MV-4-11 (cell line): Measurements from ENCODE around the gene LCE3C.
"Not testable (repeated sequence)": the region's sequence is repeated elsewhere in the genome, so short reads cannot be mapped to it uniquely, and the experiment has no call there.

Source experiments
- DNase-seq: peaks from one replicate; lab custom pipeline; 2025; lab: John Stamatoyannopoulos, UW

LCE3C gene, protein sequence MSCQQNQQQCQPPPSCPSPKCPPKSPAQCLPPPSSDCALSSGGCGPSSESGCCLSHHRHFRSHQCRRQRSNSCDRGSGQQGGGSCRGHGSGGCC

DNA sequence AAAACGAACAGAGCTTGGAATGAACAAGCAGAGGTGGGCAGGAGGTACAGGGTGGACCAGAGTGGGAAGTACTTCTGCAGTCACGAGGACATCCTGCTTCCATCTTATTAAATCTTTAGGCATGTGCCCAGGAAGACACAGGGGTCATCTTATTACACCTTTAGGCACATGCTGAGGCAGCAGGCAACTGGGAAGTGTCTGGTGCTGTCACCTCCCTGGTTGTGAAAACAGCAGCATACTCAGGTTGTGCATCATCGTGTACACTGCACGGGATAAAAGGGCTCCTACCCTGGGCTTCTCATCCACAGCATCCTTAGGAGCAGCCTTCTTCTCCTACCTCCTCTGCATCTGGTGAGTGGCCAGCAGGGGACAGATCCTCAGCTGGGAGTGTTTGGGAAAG, at the start of gene LCE3C:
Gene LCE3C, plus strand, starts transcription at position 301 of the 400 bp plus-strand sequence. CDS start 498 bp downstream, outside the sequence.
- DNase-seq: no peak

DNA sequence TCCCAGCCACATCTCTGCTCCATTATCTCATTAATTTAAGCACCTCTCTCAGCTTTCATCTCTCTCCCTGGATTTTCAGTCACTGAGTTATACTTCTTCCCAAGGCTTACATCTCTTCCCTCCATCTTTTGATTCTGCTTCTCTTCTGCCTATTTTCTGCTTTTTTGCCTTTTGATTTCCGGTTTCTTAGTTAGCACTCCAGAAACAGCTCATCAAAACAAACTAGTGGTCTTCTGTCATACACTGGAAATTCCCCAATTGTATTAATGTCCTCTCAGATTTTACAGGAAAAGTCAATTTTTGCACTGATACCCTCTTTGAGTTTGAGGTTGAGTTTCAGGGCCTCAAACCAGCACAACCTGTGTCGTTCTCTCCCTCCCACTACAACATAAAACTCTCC, 34.9 kb upstream of the LCE3C start:
- no peak for DNase-seq

DNA sequence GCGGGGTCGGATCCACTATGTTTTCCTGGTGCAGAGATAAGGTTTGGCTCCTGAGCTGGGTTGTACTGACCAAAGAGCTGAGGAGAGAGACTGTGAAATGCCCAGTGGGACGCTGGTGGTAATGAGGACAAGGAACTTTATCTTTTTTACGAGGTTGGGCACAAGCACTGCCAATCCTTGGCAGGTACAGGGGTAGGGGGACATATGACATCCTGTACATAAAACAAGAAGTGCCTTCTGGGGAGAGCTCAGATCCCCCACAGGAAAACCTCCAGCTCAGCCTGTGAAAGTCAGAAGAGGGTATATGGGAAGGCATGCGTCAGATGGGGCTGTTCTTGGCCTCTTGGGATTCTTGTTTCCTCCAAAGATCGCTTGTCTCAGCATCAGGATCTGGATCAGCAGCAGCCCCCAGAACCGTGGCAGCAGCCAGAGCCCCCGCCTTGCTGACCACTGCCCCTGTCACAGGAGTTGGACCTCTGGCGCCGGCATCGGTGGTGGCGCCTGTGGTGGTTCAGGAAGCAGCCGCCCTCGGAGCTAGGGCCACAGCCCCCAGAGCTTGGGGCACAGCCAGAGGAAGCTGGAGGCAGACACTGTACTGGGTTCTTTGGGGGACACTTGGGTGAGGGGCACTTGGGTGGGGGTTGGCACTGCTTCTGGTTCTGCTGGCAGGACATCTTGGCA, 34.4 kb upstream of the LCE3C start:
- DNase-seq: no peak

DNA sequence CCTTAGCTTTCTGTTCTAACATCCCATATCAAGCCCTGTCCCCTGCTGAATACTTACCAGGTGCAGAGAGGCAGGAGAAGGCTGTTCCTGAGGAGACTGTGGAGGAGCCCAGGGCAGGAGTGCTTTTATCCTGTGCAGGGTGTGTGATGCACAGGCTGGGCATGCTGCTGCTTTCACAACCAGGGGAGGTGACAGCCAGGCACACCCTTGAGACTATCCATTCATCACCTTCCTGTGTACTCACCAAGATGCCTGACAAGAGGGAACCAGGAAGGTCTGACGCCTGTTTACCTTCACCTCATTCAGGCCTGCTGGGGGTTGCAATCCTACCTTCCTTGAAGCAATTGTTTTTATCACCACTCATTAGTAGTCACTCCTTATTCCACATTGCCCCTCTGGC, 33.4 kb upstream of the LCE3C start, which contains the start of gene LCE3E:
Gene LCE3E, minus strand, starts transcription at position 100 of the 400 bp plus-strand sequence. CDS start 572 bp downstream, outside the sequence.
- DNase-seq: no peak

DNA sequence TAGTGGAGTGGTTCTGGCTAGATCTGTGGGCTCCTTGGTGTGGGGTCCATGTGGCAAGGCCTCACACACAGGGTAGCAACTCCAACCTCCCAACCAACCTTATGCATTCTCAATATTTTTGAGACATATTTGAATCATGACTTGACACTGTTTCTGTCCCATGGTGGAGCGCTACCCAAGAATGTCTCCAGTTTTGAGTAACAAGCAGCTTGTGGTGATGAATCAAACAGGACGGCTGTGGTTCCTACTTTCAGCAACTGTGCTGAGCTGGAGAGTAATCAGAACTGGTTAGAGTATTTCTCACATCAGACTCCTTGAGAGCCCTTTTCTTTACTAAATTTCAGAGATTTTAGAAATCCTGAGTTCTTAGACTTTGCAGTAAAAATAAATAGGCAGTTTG, 22.9 kb upstream of the LCE3C start:
- DNase-seq: peak; percentile 22

DNA sequence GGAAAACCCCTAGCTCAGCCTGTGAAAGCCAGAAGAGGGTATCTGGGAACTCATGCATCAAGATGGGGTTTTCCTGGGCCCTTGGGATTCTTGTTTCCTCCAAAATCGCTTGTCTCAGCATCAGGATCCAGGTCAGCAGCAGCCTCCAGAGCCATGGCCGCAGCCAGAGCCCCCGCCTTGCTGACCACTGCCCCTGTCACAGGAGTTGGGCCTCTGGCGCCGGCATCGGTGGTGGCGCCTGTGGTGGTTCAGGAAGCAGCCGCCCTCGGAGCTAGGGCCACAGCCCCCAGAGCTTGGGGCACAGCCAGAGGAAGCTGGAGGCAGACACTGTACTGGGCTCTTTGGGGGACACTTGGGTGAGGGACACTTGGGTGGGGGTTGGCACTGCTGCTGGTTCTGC, 20.5 kb upstream of the LCE3C start:
- not testable (repeated sequence) for DNase-seq

DNA sequence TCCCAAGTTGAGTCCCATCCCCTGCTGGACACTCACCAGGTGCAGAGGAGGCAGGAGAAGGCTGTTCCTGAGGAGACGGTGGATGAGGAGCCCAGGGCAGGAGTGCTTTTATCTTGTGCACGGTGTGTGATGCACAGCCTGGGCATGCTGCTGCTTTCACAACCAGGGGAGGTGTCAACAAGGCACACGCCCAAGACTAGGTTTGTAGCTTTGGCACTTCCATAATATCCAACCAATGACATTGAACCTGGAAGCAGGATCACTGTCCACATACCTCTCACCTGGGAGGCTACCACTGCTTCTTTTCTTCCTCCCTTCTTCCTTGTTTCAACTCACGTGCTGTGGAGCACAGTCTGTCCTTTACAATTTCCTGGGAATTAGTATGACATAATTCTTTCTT, 19.6 kb upstream of the LCE3C start, which contains the start of gene LCE3D:
Gene LCE3D, minus strand, starts transcription at position 84 of the 400 bp plus-strand sequence. CDS start 580 bp downstream, outside the sequence.
- no peak for DNase-seq

DNA sequence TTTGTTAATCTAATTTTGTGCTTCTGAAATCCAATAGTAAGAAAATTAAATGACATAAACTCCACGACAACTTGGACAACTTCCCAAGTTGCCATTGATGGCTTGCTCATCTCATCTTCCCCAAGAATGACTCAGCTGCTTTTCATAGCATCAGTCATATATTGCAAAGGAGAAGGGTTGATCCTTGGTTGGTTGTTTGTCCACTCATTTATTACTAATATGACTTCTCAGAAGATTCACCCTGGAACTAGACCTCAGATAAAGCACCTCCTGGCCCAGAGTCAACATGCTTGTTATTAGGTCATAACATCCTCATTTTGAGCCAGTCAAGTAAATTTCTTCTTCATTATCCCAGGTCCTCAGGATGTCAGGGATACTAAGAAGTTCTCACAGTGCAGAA, 17.4 kb upstream of the LCE3C start:
- peak; percentile 7 for DNase-seq

DNA sequence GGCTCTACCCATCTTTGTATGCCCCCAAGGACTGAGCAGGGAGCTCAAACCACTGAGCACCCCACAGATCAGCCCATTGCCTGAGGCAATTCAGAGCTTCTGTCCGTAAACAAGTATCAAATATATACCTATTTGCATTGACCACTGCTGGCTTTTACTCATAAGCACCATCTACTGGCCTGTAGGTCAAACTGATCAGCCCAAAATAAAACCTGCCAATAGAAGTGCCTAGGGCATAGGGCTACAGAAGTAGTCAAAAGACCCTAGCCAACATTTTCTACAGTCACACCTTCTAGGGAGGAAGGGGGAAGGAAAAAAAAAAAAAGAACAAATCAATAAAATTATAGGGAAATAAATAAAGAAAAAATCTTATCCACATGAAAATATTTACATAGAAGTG, 14.4 kb upstream of the LCE3C start:
- DNase-seq: no peak

DNA sequence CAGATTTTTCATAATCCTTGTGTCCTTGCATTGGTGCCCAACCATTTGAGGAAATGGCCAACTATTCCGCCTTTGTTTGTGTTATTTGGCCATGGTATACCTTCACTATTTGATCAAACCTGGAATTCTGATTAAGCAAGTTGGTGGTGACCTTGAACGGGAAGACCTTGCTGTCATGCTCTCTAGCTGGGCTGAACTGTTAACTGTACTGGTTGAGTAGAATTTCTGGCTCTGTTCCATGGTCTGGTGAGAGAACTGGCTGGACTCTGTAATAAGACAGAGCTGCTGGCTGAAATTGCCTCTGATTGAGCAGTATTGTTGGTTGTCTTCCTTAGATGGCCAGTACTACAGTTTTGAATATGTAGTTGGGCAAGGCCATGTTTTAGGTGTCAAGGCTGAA, 3.0 kb upstream of the LCE3C start:
- no peak for DNase-seq

DNA sequence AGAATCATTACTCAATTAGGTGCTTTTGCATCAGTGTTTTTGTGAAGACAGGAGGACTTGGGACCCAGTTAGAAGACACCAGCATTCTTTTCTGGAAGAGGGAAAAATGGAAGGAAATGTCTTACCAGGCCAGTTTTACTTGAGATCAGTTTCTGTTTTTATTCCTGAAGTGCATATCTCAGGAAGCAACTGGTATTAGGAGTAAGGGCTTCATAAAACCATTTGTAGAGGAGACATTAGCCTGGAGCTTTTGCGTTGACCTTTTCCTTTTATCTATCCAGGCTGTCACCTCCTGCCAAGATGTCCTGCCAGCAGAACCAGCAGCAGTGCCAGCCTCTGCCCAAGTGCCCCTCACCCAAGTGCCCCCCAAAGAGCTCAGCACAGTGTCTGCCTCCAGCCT, 13.5 kb downstream of the LCE3C start, which contains the start of gene LCE3B:
Gene LCE3B, plus strand, starts transcription at position 301 of the 400 bp plus-strand sequence. Its CDS starts 0 bp downstream, at position 301.
- no peak for DNase-seq

DNA sequence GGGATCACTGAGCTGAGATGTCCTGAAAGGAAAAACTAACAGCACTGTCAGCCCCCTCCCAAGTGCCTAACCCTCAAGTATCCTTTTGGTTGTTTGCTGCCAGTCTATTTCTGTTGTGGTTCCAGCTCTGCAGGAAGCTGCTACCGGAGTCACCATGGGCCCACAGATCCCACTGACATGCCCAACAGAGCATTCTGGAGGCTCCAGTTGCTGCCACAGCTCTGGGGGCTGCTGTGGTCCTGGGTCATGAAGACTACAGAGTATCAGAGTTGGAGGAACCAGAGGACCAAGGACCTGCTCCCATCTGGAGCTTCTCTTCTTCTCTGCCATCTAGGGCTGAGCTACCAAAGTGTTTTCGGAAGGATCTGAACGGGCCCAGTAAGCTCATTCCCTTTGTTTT, 22.0 kb downstream of the LCE3C start:
- peak; percentile 52 for DNase-seq

DNA sequence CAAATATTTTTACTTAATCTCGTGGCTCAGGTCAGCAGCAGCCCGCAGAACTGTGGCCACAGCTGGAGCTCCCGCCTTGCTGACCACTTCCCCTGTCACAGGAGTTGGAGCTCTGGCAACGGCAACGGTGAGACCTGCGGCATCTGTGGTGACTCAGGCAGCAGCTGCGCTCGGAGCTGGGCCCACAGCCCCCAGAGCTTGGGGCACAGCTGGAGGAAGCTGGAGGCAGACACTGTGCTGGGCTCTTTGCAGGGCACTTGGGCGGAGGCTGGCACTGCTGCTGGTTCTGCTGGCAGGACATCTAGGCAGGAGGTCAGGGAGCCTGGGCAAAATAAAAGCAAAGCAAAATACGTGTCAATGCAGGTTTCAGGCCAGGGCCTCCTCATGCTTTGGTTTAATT, 22.8 kb downstream of the LCE3C start, which contains the start of gene LCE3A:
Gene LCE3A, minus strand, starts transcription at position 301 of the 400 bp plus-strand sequence. Its CDS starts 0 bp downstream, at position 301.
- peak; percentile 97 for DNase-seq

DNA sequence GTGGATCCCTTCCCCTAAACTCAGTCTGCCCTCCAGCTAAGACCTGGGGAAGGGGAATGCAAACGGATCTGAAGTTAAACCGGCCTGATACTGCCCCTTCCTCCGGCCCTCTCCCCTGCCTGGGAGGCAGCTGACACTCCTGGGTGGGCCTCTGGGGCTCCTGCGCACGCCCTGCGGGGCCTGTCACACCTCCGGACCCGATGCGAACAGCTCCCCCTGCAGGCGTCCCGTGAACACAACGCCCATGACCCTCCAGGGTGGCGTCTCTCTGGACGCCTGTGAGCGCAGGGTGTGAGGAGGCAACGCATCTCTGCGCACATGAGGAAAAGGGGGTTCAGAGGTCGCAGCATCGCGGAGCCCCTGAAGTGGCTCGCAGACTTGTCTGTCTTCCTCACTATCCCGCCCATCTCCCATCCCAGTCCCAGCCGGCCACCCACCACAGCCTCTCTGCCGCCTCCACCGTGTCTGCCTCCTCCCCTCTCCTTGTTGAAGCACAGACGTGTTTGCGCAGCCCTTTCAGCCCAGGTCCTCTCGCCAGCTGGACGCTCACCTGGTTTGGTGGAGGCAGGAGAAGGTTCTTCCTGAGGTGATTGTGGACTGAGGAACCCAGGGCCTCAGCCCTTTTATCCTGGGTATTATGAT, 23.3 kb downstream of the LCE3C start:
- DNase-seq: peak; percentile 45

DNA sequence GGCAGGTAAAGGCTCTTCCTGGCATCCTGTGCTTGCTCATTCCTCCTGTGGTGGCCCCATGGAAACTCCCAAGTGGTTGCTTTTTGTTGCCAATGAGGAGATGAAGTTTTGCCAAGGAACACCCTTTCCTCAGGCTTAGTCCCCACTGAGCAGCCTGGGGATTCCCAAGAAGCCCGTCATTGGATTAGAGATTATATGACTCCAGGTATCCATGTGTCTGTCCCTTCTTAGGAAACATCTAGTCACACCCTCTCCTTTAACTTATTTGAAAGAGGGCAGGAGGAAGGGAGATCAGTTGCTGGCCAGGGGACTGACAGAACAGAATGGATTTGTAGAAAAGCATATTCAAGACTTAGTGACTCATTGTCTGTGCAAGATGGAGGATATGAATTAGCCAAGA, 26.7 kb downstream of the LCE3C start:
- no peak for DNase-seq

DNA sequence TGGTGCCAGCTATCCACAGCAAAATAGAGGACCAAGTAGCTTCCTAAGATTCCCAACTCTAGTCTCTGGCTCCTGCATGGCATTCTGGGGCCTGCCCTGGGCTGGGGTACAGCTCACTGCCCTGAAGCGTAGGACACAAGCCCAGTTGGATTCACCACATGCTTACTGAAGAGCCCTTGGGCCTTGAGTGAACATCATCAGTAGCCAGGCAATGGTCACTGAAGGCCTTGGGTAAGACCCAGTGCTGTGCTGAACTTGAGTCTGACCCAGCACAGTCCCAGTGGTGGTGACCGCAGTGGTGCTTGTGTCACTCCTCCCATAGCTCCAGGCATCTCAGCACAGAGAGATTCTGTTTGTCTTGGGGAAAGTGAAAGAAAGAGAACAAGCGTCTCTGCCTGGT, 30.6 kb downstream of the LCE3C start:
- DNase-seq: no peak

DNA sequence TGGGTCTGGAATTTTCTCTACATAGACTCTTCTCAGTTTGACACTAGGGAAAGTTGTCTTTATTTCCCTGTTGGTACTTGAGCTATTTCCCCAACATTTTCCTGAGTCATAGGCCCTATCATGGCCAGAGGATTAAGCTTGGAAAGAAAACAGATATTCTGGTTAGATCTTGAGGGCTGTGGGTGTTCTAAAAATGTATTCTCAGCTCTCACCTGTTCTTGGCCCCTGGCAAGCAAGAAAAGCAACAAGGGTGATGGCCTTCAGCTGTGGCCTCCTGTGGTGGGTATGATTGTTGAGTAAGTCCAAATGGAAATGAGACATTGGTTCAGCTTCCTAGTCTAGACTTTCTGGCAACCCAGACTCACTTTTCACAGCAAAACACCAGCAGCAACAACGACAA, 40.3 kb downstream of the LCE3C start:
- no peak for DNase-seq

DNA sequence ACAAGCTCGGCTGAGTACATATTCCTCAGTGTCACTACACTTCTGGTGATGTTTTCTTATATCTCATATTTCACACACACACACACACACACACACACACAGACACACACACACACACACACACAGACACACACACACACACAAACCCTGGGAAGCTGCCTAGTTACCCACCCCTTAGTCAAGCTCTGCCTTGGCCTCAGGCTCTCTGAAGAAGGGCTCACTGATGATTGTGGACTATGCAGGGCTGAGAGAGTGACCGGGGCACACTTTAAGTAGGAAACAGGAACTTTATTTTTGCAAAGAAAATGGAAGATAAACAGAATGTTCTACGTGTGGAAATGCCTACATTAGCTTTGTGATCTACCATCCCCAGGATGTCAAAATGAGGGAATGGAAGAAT, 43.9 kb downstream of the LCE3C start:
- DNase-seq: no peak

DNA sequence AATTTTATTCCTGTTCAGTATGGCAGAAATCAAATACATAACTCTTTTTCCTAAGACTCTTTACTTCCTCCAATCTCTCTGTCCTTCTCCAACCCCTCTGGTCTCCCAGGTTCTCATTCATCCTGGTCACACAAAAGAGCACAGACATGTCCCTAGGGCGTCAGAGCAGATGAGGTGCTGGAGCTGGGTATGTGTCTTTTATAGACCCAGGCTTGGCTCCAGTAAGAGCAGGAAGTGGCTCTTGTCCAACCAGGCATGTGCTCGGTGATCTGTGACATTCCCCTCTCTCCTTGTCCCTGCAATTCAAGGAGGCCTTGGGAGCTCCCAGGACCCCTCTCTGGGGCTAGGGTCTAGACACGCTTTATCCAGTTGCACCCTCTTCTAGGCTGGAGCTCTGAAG, 45.1 kb downstream of the LCE3C start:
- no peak for DNase-seq

DNA sequence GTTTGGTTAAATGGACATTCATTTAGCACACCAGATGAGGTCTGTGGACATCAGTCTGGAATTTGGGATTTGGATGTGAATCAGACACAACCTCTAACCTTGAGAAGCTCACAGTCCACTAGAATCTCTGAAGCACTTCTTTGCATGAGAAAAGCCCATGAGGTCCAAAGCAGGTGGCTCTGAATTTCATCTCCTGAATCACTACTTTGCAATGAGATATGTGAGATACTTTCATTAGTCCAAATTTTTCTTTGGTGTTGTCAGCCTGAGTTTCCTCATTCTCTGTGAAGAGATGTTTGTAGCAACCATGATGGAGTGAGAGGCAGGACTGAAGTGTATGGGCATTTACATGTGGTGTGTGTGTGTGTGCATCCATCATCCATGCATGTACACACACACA, 46.6 kb downstream of the LCE3C start:
- DNase-seq: no peak
